ENCODE measurements around the gene EIF2A. TPM values are rescaled to one million over a fixed set of nuclear protein-coding genes. Genes with fewer than 3 reads are reported as not detected.
A peak's percentile ranks its signal among the peaks of the same experiment; 100 is the strongest.

The EIF2A gene
- total RNA-seq, 4 donors from 2014 or later: 83.1 to 201 (median 109) TPM

- H3K9me3 ChIP-seq: no peaks in the 10 kb centered on the region
- peak within 1 kb of the TSS; percentile 93 to 99 (median 96) for H3K27ac ChIP-seq
- peak within 1 kb of the TSS; percentile 63 to 87 (median 74) for H3K4me3 ChIP-seq
- TF ChIP-seq POLR2A (IDR thresholded peaks at IDR 0.05) (peak; percentile 96), CTCF (IDR thresholded peaks at IDR 0.05) (peak in 3 of 6 experiments; percentile 37 to 45 (median 40))
- peak; percentile 91 to 97 (median 95) for DNase-seq
- H3K36me3 ChIP-seq: no peaks in the 10 kb centered on the region
- peaks cover 0 to 47% (median 11%) of the 10 kb centered on the region in 4 donors for H3K4me1 ChIP-seq
- H3K27me3 ChIP-seq: no peaks in the 10 kb centered on the region
These were observed 56.8 kb downstream of the EIF2A start, which contains the start of gene SELENOT for GRCh38 chr3:150603153-150603979. TSS of gene SELENOT (plus strand) at chr3:150603321. CDS start at chr3:150603363, 42 bp downstream.

GRCh38 chr3:150603980-150604319, 57.4 kb downstream of the EIF2A start:
- no peak for TF ChIP-seq CTCF (IDR thresholded peaks at IDR 0.05)
- no peak for TF ChIP-seq POLR2A (IDR thresholded peaks at IDR 0.05)
- H3K4me1 ChIP-seq: peaks cover 0 to 47% (median 11%) of the 10 kb centered on the region in 4 donors
- peak overlapping the region; percentile 63 to 87 (median 74) for H3K4me3 ChIP-seq
- H3K27ac ChIP-seq: peak overlapping the region; percentile 93 to 99 (median 96)
- no peak for DNase-seq
- no peaks in the 10 kb centered on the region for H3K9me3 ChIP-seq
- no peaks in the 10 kb centered on the region for H3K36me3 ChIP-seq
- H3K27me3 ChIP-seq: no peaks in the 10 kb centered on the region

- H3K27me3 ChIP-seq: no peaks in the 10 kb centered on the region
- TF ChIP-seq CTCF (IDR thresholded peaks at IDR 0.05) (no peak), POLR2A (IDR thresholded peaks at IDR 0.05) (no peak)
- no peaks in the 10 kb centered on the region for H3K9me3 ChIP-seq
- peaks cover 0 to 54% (median 14%) of the 10 kb centered on the region in 4 donors for H3K4me1 ChIP-seq
- DNase-seq: no peak
- H3K4me3 ChIP-seq: no peak overlapping the region
- no peaks in the 10 kb centered on the region for H3K36me3 ChIP-seq
- H3K27ac ChIP-seq: peak overlapping the region in 1 of 4 donors; percentile 8
These were observed 59.5 kb downstream of the EIF2A start for GRCh38 chr3:150605998-150606641.

GRCh38 chr3:150607267-150608065, 60.9 kb downstream of the EIF2A start:
- H3K9me3 ChIP-seq: no peaks in the 10 kb centered on the region
- peaks cover 0 to 11% (median 0%) of the 10 kb centered on the region in 3 donors for H3K36me3 ChIP-seq
- TF ChIP-seq POLR2A (IDR thresholded peaks at IDR 0.05): no peak
- no peak for TF ChIP-seq CTCF (IDR thresholded peaks at IDR 0.05)
- no peak for DNase-seq
- H3K27ac ChIP-seq: peak overlapping the region in 1 of 4 donors; percentile 13
- peaks cover 0 to 46% (median 14%) of the 10 kb centered on the region in 4 donors for H3K4me1 ChIP-seq
- H3K4me3 ChIP-seq: no peak overlapping the region
- H3K27me3 ChIP-seq: no peaks in the 10 kb centered on the region

GRCh38 chr3:150609988-150610387, 63.4 kb downstream of the EIF2A start:
- no peaks in the 10 kb centered on the region for H3K9me3 ChIP-seq
- no peak for TF ChIP-seq CTCF (IDR thresholded peaks at IDR 0.05)
- no peak for TF ChIP-seq POLR2A (IDR thresholded peaks at IDR 0.05)
- H3K4me1 ChIP-seq: peaks cover 0 to 40% (median 10%) of the 10 kb centered on the region in 4 donors
- no peak overlapping the region for H3K27ac ChIP-seq
- H3K36me3 ChIP-seq: peaks cover 0 to 15% (median 0%) of the 10 kb centered on the region in 3 donors
- no peak for DNase-seq
- H3K4me3 ChIP-seq: no peak overlapping the region
- H3K27me3 ChIP-seq: no peaks in the 10 kb centered on the region
